GM12878 (cell line): ENCODE data around the gene PCBD2. TPM values are rescaled to one million over a fixed set of nuclear protein-coding genes. Genes with fewer than 3 reads are reported as not detected.

Source experiments
- CHD2 ChIP-seq: IDR thresholded peaks from 2 replicates; pipeline ENCODE4 v1.6.1; 2011; ENCODE audit warnings: low read depth, low read length, improper control_type of control experiment, borderline replicate concordance
- DPF2 ChIP-seq: fragments of 450-650 bp; IDR thresholded peaks from 2 replicates; pipeline ENCODE4 v1.6.1; 2017; ENCODE audit warnings: mild to moderate bottlenecking
- HCFC1 ChIP-seq: fragments of 150-350 bp; IDR thresholded peaks from 2 replicates; pipeline ENCODE4 v1.6.1; 2014; ENCODE audit warnings: low read length
- HDAC6 ChIP-seq: fragments of 200-600 bp; sonication (generic); IDR thresholded peaks from one replicate; pipeline ENCODE4 v1.8.0; 2017; ENCODE audit warnings: antibody characterized with exemption; ENCODE audit not compliant: unreplicated experiment
- IKZF1 ChIP-seq: fragments of 450-650 bp; conservative IDR thresholded peaks from 2 replicates; pipeline ENCODE4 v1.6.1; 2017; ENCODE audit warnings: antibody characterized with exemption, mild to moderate bottlenecking
- KLF5 ChIP-seq: fragments of 450-650 bp; IDR thresholded peaks from 2 replicates; pipeline ENCODE4 v1.6.1; 2014; ENCODE audit warnings: mild to moderate bottlenecking; ENCODE audit not compliant: partially characterized antibody
- MEF2A ChIP-seq: IDR thresholded peaks from 2 replicates; pipeline ENCODE4 v1.6.1; 2011; ENCODE audit warnings: low read depth, mild to moderate bottlenecking, low read length, moderate library complexity; ENCODE audit not compliant: insufficient read depth
- MXI1 ChIP-seq: fragments of 150-350 bp; IDR thresholded peaks from 2 replicates; pipeline ENCODE4 v1.6.1; 2011; ENCODE audit warnings: low read depth, mild to moderate bottlenecking, inconsistent platforms, low read length, improper control_type of control experiment
- MYB ChIP-seq: fragments of 150-350 bp; IDR thresholded peaks from 2 replicates; pipeline ENCODE4 v1.6.1; 2014; ENCODE audit warnings: mild to moderate bottlenecking, low read depth, low read length, borderline replicate concordance
- NFXL1 ChIP-seq: fragments of 450-650 bp; IDR thresholded peaks from 2 replicates; pipeline ENCODE4 v1.6.1; 2017; ENCODE audit warnings: antibody characterized with exemption, mild to moderate bottlenecking, borderline replicate concordance
- NRF1 ChIP-seq: conservative IDR thresholded peaks from 2 replicates; pipeline ENCODE4 v1.6.1; 2011; ENCODE audit warnings: mild to moderate bottlenecking, low read depth, low read length, improper control_type of control experiment
- PML ChIP-seq: IDR thresholded peaks from 2 replicates; pipeline ENCODE4 v1.6.1; 2012; ENCODE audit warnings: low read length, inconsistent platforms
- POLR2A ChIP-seq: IDR thresholded peaks from 2 replicates; pipeline ENCODE4 v1.6.1; 2011; ENCODE audit warnings: low read depth, mild to moderate bottlenecking, low read length
- POLR2AphosphoS2 ChIP-seq: IDR thresholded peaks from 2 replicates; pipeline ENCODE4 v1.6.1; 2011; ENCODE audit warnings: low read depth, mild to moderate bottlenecking, low read length, improper control_type of control experiment, moderate library complexity
- POU2F2 ChIP-seq: IDR thresholded peaks from 3 replicates; pipeline ENCODE4 v1.6.1; 2011; ENCODE audit warnings: low read depth, mild to moderate bottlenecking, low read length, borderline replicate concordance
- SMAD5 ChIP-seq: IDR thresholded peaks from 2 replicates; pipeline ENCODE4 v1.6.1; 2016; ENCODE audit warnings: antibody characterized with exemption, low read depth
- SMARCA5 ChIP-seq: fragments of 450-650 bp; IDR thresholded peaks from 2 replicates; pipeline ENCODE4 v1.6.1; 2017; ENCODE audit warnings: mild to moderate bottlenecking
- STAT1 ChIP-seq: fragments of 450-650 bp; conservative IDR thresholded peaks from 2 replicates; pipeline ENCODE4 v1.6.1; 2014; ENCODE audit warnings: antibody characterized with exemption, mild to moderate bottlenecking
- ZNF24 ChIP-seq: fragments of 450-650 bp; IDR thresholded peaks from 2 replicates; pipeline ENCODE4 v1.6.1; 2017; ENCODE audit warnings: antibody characterized with exemption, mild to moderate bottlenecking
- polyA plus RNA-seq, 11 experiments: library from polyadenylated mRNA; depleted of rRNA in 4 of 11; unstranded in 6 of 11; stranded (reverse) in 5 of 11; fragments of >200 nt; fragmentation: Nextera tagmentation in 4 of 11; fragmentation: Illumina TruSeq in 1 of 11; extraction: Ambion mirVana in 4 of 11; extraction: Trizol in 1 of 11; gene quantifications; 1 replicate in 1 of 11; 2 replicates in 10 of 11; pipeline versions ENCODE4 v1.2.1 to v1.2.3, GENCODE V29; 2011 to 2016; ENCODE audit warnings: inconsistent platforms in 2 of 11, missing spikeins in 2 of 11, low read depth in 1 of 11
- total RNA-seq, 4 experiments: library from RNA; depleted of rRNA in 3 of 4; stranded (reverse); fragments of >200 nt in 3 of 4; fragmentation: Illumina TruSeq in 1 of 4; extraction: Trizol in 1 of 4; gene quantifications; 2 replicates each; pipeline versions ENCODE4 v1.2.1 to v1.2.3, GENCODE V29; 2013 to 2021
- TF ChIP-seq, protein P1 (sequence below): IDR thresholded peaks from 2 replicates; pipeline ENCODE4 v1.6.1; 2011; ENCODE audit warnings: borderline replicate concordance, low read depth, mild to moderate bottlenecking, moderate library complexity, mixed read lengths, low read length; ENCODE audit not compliant: insufficient read depth; ENCODE audit errors: extremely low read length
- TF ChIP-seq, protein P2 (sequence below): IDR thresholded peaks from 2 replicates; pipeline ENCODE4 v1.6.1; 2012; ENCODE audit warnings: low read depth, low read length, improper control_type of control experiment
- TF ChIP-seq, protein P3 (sequence below): fragments of 150-350 bp; IDR thresholded peaks from 2 replicates; pipeline ENCODE4 v1.6.1; 2016; ENCODE audit warnings: low read depth, low read length

The PCBD2 gene
- total and polyA plus RNA-seq, 10 of the 15 experiments (the other 5 are each of a cell fraction or from before 2014, with no cell fraction given) = 5.4 to 13.6 (median 6.7) TPM

DNA sequence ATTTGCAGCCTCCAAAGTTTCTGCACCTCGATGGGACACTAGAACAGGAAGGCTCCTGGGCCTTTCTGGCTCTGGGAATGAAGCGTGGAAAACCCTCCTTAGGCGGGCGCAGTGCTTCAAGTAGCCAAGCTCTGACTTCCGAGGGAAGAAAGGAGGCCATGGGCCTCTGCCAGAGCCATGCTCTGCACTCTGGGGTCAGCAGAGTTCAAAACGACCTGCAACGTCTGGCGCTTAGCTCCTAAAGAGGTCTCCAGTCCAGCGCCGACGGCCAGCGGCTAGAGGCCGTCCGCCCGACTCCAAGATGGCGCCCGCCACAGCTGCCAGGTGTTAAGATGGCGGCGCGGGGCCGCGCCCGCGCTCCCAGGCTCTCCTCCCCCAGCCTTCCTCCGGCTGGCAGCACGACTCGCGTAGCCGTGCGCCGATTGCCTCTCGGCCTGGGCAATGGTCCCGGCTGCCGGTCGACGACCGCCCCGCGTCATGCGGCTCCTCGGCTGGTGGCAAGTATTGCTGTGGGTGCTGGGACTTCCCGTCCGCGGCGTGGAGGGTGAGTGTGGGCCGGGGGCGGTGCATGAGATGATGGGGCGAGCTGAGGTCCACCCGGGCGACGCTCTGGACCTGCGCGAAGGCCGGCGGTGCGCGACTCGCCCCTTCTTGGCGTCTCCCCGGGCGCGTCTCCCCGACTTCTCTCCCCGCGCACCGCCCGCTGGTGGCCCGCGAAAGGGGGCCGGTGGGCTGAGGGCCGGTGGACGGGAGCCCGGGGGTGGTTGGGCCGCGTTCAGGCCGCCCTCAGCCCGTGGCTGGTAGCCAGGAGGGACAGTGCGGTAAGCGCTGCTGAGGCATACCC is 30.7 kb upstream of the PCBD2 start, which contains the start of gene TXNDC15 (continued):
- TF ChIP-seq, protein P1, sequence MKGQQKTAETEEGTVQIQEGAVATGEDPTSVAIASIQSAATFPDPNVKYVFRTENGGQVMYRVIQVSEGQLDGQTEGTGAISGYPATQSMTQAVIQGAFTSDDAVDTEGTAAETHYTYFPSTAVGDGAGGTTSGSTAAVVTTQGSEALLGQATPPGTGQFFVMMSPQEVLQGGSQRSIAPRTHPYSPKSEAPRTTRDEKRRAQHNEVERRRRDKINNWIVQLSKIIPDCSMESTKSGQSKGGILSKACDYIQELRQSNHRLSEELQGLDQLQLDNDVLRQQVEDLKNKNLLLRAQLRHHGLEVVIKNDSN = no peak
- TF ChIP-seq ZNF24 (no peak), HCFC1 (peak; percentile 70), MYB (no peak), KLF5 (peak; percentile 27), NFXL1 (no peak), MXI1 (peak; percentile 62; the same call in 1 of the 2 replicates), SMAD5 (peak; percentile 56), POU2F2 (peak; percentile 68; the same call in 2 of the 3 replicates), POLR2AphosphoS2 (peak; percentile 73), SMARCA5 (peak; percentile 76; the same call in 1 of the 2 replicates), NRF1 (0 out of 2 replicates have a peak, but pooled peaks have one; percentile 8), MEF2A (no peak), CHD2 (peak; percentile 78), HDAC6 (no peak), POLR2A (peak; percentile 95), DPF2 (peak; percentile 91), PML (peak; percentile 69; the same call in 1 of the 2 replicates), IKZF1 (peak; percentile 80), STAT1 (peak; percentile 58; the same call in 1 of the 2 replicates)
- TF ChIP-seq, protein P2, sequence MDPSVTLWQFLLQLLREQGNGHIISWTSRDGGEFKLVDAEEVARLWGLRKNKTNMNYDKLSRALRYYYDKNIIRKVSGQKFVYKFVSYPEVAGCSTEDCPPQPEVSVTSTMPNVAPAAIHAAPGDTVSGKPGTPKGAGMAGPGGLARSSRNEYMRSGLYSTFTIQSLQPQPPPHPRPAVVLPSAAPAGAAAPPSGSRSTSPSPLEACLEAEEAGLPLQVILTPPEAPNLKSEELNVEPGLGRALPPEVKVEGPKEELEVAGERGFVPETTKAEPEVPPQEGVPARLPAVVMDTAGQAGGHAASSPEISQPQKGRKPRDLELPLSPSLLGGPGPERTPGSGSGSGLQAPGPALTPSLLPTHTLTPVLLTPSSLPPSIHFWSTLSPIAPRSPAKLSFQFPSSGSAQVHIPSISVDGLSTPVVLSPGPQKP = no peak
- TF ChIP-seq, protein P3, sequence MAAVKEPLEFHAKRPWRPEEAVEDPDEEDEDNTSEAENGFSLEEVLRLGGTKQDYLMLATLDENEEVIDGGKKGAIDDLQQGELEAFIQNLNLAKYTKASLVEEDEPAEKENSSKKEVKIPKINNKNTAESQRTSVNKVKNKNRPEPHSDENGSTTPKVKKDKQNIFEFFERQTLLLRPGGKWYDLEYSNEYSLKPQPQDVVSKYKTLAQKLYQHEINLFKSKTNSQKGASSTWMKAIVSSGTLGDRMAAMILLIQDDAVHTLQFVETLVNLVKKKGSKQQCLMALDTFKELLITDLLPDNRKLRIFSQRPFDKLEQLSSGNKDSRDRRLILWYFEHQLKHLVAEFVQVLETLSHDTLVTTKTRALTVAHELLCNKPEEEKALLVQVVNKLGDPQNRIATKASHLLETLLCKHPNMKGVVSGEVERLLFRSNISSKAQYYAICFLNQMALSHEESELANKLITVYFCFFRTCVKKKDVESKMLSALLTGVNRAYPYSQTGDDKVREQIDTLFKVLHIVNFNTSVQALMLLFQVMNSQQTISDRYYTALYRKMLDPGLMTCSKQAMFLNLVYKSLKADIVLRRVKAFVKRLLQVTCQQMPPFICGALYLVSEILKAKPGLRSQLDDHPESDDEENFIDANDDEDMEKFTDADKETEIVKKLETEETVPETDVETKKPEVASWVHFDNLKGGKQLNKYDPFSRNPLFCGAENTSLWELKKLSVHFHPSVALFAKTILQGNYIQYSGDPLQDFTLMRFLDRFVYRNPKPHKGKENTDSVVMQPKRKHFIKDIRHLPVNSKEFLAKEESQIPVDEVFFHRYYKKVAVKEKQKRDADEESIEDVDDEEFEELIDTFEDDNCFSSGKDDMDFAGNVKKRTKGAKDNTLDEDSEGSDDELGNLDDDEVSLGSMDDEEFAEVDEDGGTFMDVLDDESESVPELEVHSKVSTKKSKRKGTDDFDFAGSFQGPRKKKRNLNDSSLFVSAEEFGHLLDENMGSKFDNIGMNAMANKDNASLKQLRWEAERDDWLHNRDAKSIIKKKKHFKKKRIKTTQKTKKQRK = no peak
